ENCODE measurements around the gene DNAL1. TPM values are rescaled to one million over a fixed set of nuclear protein-coding genes. Genes with fewer than 3 reads are reported as not detected.

Gene DNAL1
- total RNA-seq, 1 donor from 2014 or later, result 2.6 TPM

DNA sequence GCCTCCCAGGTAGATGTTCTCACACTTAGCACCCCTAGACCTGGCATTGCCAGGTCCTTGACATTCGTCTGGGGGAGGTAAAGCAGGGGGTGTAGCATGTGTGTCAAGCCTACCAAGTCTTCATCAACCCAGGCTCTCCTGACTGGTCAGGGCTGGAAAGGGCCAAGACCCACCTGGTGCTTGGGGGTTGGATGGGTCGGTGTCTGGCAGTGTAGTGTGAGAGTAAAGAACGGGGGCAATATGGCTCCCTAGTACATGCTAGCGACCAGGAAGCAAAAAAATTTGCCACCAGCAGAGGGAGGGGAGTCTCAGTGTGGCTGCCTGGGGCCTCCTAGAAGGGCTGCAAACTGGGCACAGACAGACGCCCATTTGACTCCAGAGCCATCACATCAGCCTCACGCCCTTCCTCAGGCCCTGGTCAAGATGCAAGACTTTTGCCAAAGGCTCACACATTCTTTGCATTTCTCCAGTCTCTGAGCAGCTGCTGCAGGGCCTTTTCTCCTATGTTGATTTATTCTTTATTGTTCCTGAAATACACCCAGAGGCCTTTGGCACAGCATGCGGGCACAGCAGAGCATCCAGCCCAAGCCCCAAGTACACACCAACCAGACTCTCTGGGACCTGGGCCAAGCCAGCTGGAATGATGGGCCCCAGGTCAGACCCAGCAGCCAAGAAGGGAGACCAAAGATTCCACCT, 107.7 kb downstream of the DNAL1 start:
- DNase-seq (ENCODE audit: low read depth), result no peak
- H3K4me3 ChIP-seq (ENCODE audit: low read depth, low read length), result no peak overlapping the region
- TF ChIP-seq CTCF (conservative IDR thresholded peaks at IDR 0.05; ENCODE audit: low read depth, low read length), result peak; percentile 45

Other genes starting within 250 kb of the DNAL1 start
- gene NUMB, start 186.4 kb upstream of the DNAL1 start, total RNA-seq, result 22.2 and 23.1 TPM in 2 replicates
- gene RIOX1, start 154.1 kb upstream of the DNAL1 start, total RNA-seq, result 19.7 and 32.6 TPM in 2 replicates
- 4.8 and 10.6 TPM in 2 replicates for gene ACOT1, start 107.8 kb upstream of the DNAL1 start, total RNA-seq
- gene HEATR4, start 86.0 kb upstream of the DNAL1 start, total RNA-seq, result 0.06 and 0.07 TPM in 2 replicates
- gene ACOT2, start 75.8 kb upstream of the DNAL1 start, total RNA-seq, result 9.2 and 22.9 TPM in 2 replicates
- 5.6 and 7.0 TPM in 2 replicates for gene ACOT4, start 53.1 kb upstream of the DNAL1 start, total RNA-seq
- 0.07 TPM in 1 of 2 replicates, not detected in the other for gene ACOT6, start 32.5 kb upstream of the DNAL1 start, total RNA-seq
- 22.9 and 23.6 TPM in 2 replicates for gene PNMA1, start 69.4 kb downstream of the DNAL1 start, total RNA-seq
- 4.8 and 5.4 TPM in 2 replicates for gene PTGR2, start 206.8 kb downstream of the DNAL1 start, total RNA-seq
- gene ZNF410, start 241.9 kb downstream of the DNAL1 start, total RNA-seq, result 43.8 and 52.9 TPM in 2 replicates